Peyer's patch (tissue), 4 donors: ENCODE measurements around the gene TOMM5.

ENCODE experiments used
- CTCF ChIP-seq, 6 experiments: fragments of 450-650 bp in 4 of 6; fragments of 200-600 bp in 2 of 6; sonication (generic) in 1 of 6; IDR thresholded peaks; one replicate each; pipeline ENCODE4 v1.5.1; 2017 to 2019; ENCODE audit warnings: antibody characterized with exemption in 6 of 6, mild to moderate bottlenecking in 3 of 6, moderate library complexity in 1 of 6
- POLR2A ChIP-seq, 2 donors: fragments of 450-650 bp; IDR thresholded peaks; one replicate each; pipeline ENCODE4 v1.5.1; 2017; ENCODE audit warnings: antibody characterized with exemption in 2 of 2, mild to moderate bottlenecking in 2 of 2, moderate library complexity in 2 of 2

- TF ChIP-seq POLR2A (IDR thresholded peaks at IDR 0.05) (no peak), CTCF (IDR thresholded peaks at IDR 0.05) (no peak)
Observed at GRCh38 chr9:37559125-37559524, 33.3 kb downstream of the TOMM5 start.
